Neuronal stem cell (in vitro differentiated cells): ENCODE measurements around the gene JMJD7.

Experiments
- DNase-seq: peaks from one replicate; pipeline ENCODE4 v3.0.0-alpha.2; 2013; ENCODE audit warnings: low spot score
- H2AFZ ChIP-seq: one replicate; pipeline ENCODE4 v1.6.1; 2013; ENCODE audit warnings: mild to moderate bottlenecking, low read length, inconsistent platforms
- H2AK5ac ChIP-seq: 2 replicates; pipeline ENCODE4 v1.6.1; 2013; ENCODE audit warnings: low read depth, mild to moderate bottlenecking, inconsistent platforms, low read length, moderate library complexity, mixed read lengths
- H2BK120ac ChIP-seq: 2 replicates; pipeline ENCODE4 v1.6.1; 2013; ENCODE audit warnings: low read depth, mild to moderate bottlenecking, inconsistent platforms, low read length, moderate library complexity, mixed read lengths
- H2BK12ac ChIP-seq: one replicate; pipeline ENCODE4 v1.6.1; 2013; ENCODE audit warnings: low read length, inconsistent platforms
- H2BK15ac ChIP-seq: 2 replicates; pipeline ENCODE4 v1.6.1; 2013; ENCODE audit warnings: mild to moderate bottlenecking, low read length, inconsistent platforms, mixed read lengths
- H2BK5ac ChIP-seq: one replicate; pipeline ENCODE4 v1.6.1; 2013; ENCODE audit warnings: inconsistent platforms, mild to moderate bottlenecking, low read length, moderate library complexity
- H3K14ac ChIP-seq: one replicate; pipeline ENCODE4 v1.6.1; 2013; ENCODE audit warnings: low read length, inconsistent platforms
- H3K18ac ChIP-seq: 2 replicates; pipeline ENCODE4 v1.6.1; 2013; ENCODE audit warnings: low read length, inconsistent platforms
- H3K23ac ChIP-seq: 2 replicates; pipeline ENCODE4 v1.6.1; 2013; ENCODE audit warnings: low read depth, mild to moderate bottlenecking, mixed read lengths, low read length, inconsistent platforms; ENCODE audit not compliant: poor library complexity
- H3K27ac ChIP-seq: replicated peaks from 3 replicates; pipeline ENCODE4 v1.5.1; 2013; ENCODE audit warnings: low read length, inconsistent platforms
- H3K27me3 ChIP-seq, 3 experiments: 2 replicates each; pipeline ENCODE4 v1.6.1; 2013; ENCODE audit warnings: low read length in 3 of 3, mild to moderate bottlenecking in 2 of 3, inconsistent platforms in 1 of 3, low read depth in 1 of 3, mixed read lengths in 1 of 3, moderate library complexity in 1 of 3; ENCODE audit not compliant: control insufficient read depth in 3 of 3, insufficient read depth in 3 of 3
- H3K36me3 ChIP-seq, 2 donors: replicated peaks in 1 of 2; 2 replicates each; pipeline ENCODE4 v1.6.1; 2013; ENCODE audit warnings: low read length in 2 of 2; ENCODE audit not compliant: control insufficient read depth in 2 of 2, insufficient read depth in 2 of 2
- H3K4ac ChIP-seq: 2 replicates; pipeline ENCODE4 v1.6.1; 2013; ENCODE audit warnings: inconsistent platforms, mild to moderate bottlenecking, low read length, moderate library complexity
- H3K4me1 ChIP-seq, 2 donors: 1 replicate in 1 of 2; 2 replicates in 1 of 2; pipeline ENCODE4 v1.6.1; 2013; ENCODE audit warnings: low read length in 2 of 2, low read depth in 1 of 2; ENCODE audit not compliant: control insufficient read depth in 2 of 2, insufficient read depth in 1 of 2
- H3K4me2 ChIP-seq: one replicate; pipeline ENCODE4 v1.6.1; 2013; ENCODE audit warnings: mild to moderate bottlenecking, low read length, inconsistent platforms; ENCODE audit not compliant: insufficient read depth, poor library complexity, severe bottlenecking
- H3K4me3 ChIP-seq, 2 donors: 2 replicates each; pipeline ENCODE4 v1.5.1; 2013; ENCODE audit warnings: low read length in 2 of 2, mild to moderate bottlenecking in 2 of 2, inconsistent platforms in 1 of 2, moderate library complexity in 1 of 2
- H3K79me1 ChIP-seq: one replicate; pipeline ENCODE4 v1.6.1; 2013; ENCODE audit warnings: low read depth, mild to moderate bottlenecking, inconsistent platforms, low read length, moderate library complexity
- H3K9ac ChIP-seq: one replicate; pipeline ENCODE4 v1.6.1; 2013; ENCODE audit warnings: mild to moderate bottlenecking, low read depth, low read length, inconsistent platforms; ENCODE audit not compliant: poor library complexity
- H3K9me3 ChIP-seq, 2 donors: replicated peaks in 1 of 2; 2 replicates each; pipeline versions ENCODE3 to v1.6.1; 2013; ENCODE audit warnings: low read length in 2 of 2, mild to moderate bottlenecking in 2 of 2, inconsistent platforms in 1 of 2, low read depth in 1 of 2, mixed read lengths in 1 of 2, moderate library complexity in 1 of 2; ENCODE audit not compliant: control insufficient read depth in 2 of 2, insufficient read depth in 1 of 2
- H4K8ac ChIP-seq: one replicate; pipeline ENCODE4 v1.6.1; 2013; ENCODE audit warnings: low read depth, mild to moderate bottlenecking, inconsistent platforms, low read length, moderate library complexity
- H4K91ac ChIP-seq: one replicate; pipeline ENCODE4 v1.6.1; 2013; ENCODE audit warnings: low read length, low read depth, mild to moderate bottlenecking, inconsistent platforms; ENCODE audit not compliant: poor library complexity
- WGBS, 2 donors: extraction: QIAGEN DNeasy Blood & Tissue Kit; methylation state at CpG; one replicate each; pipeline ENCODE4 v1.1.7; 2013; ENCODE audit warnings: missing lambda C conversion rate in 2 of 2, mixed read lengths in 1 of 2; ENCODE audit not compliant: insufficient read length in 2 of 2, insufficient replicate concordance in 1 of 2; ENCODE audit errors: extremely low coverage in 2 of 2; 5-methylcytosine and 5-hydroxymethylcytosine counted together

JMJD7 gene

DNA sequence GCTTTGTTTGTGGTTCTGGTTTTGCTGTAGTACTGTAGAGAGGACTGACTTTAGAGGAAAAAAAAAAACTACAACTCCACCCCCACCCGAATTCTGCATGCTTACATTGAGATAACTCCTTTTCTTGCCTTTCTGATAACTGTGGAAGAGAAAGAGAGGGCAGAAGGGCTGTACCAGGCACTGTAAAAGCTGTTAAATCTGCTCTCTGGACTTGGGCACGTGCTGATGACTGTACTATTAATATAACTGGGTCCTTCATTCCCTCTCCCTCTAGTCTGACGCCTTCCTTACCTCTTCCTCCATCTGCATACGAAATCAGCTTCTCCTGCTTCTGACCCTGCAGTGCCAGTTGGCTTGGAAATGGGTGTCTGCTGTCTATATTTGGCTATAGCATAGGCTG lies 38.7 kb upstream of the JMJD7 start:
- Histone ChIP-seq H2AK5ac (no peak overlapping the region), H3K27me3 (no peaks in the 10 kb centered on the region), H3K14ac (no peak overlapping the region), H2BK120ac (no peak overlapping the region), H2BK12ac (no peak overlapping the region), H3K4ac (no peak overlapping the region), H3K9me3 (no peaks in the 10 kb centered on the region), H2AFZ (no peak overlapping the region), H3K18ac (no peak overlapping the region), H3K79me1 (no peaks in the 10 kb centered on the region), H4K8ac (no peak overlapping the region), H3K4me2 (no peak overlapping the region), H3K36me3 (no peaks in the 10 kb centered on the region), H3K27ac (no peak overlapping the region), H3K9ac (no peak overlapping the region), H3K4me3 (no peak overlapping the region), H3K4me1 (peaks cover 3 to 11% of the 10 kb centered on the region in 2 donors), H2BK5ac (no peak overlapping the region), H4K91ac (no peak overlapping the region), H3K23ac (no peak overlapping the region), H2BK15ac (no peak overlapping the region)
- DNase-seq = no peak
- whole genome bisulfite sequencing, 2 donors = no CpG with 5 or more reads among the region's 4 CpGs

- Histone ChIP-seq H3K4ac (no peak overlapping the region), H4K91ac (no peak overlapping the region), H3K9ac (no peak overlapping the region), H3K79me1 (no peaks in the 10 kb centered on the region), H3K4me3 (no peak overlapping the region), H3K4me1 (peaks cover 3 to 11% of the 10 kb centered on the region in 2 donors), H2BK15ac (no peak overlapping the region), H2BK12ac (no peak overlapping the region), H3K27ac (no peak overlapping the region), H3K23ac (no peak overlapping the region), H2AK5ac (no peak overlapping the region), H3K27me3 (no peaks in the 10 kb centered on the region), H2BK120ac (no peak overlapping the region), H4K8ac (no peak overlapping the region), H3K4me2 (no peak overlapping the region), H2AFZ (no peak overlapping the region), H3K36me3 (no peaks in the 10 kb centered on the region), H3K9me3 (no peaks in the 10 kb centered on the region), H3K18ac (no peak overlapping the region), H3K14ac (no peak overlapping the region), H2BK5ac (no peak overlapping the region)
- no peak for DNase-seq
Measured at GRCh38 chr15:41789662-41790061, 38.2 kb upstream of the JMJD7 start.

DNA sequence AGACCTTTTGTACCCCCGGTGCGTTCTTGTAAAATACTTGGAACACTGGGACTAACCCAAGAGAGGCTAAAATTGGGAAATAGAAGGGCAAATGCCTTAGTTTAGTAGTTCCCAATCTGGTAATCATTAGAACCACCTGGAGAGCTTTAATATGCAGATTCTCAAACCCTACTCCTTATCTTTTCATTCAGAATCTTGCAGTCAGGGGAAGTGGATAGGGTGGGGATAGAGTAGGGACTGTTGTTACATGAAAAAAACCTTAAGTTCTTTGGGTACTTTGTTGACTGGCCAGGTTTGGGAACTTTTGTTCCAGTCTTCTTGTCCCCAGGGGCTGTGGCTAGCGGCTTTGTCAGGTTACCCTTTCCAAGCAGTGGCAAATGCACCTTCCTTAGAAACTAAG lies 37.7 kb upstream of the JMJD7 start:
- Histone ChIP-seq H3K4me2 (no peak overlapping the region), H3K18ac (no peak overlapping the region), H3K79me1 (no peaks in the 10 kb centered on the region), H3K14ac (no peak overlapping the region), H2BK12ac (no peak overlapping the region), H3K4ac (no peak overlapping the region), H3K27ac (no peak overlapping the region), H3K9me3 (no peaks in the 10 kb centered on the region), H3K23ac (no peak overlapping the region), H2BK120ac (no peak overlapping the region), H2BK15ac (no peak overlapping the region), H3K27me3 (no peaks in the 10 kb centered on the region), H2BK5ac (no peak overlapping the region), H3K36me3 (no peaks in the 10 kb centered on the region), H3K4me1 (peaks cover 3 to 11% of the 10 kb centered on the region in 2 donors), H3K4me3 (no peak overlapping the region), H4K91ac (no peak overlapping the region), H4K8ac (no peak overlapping the region), H2AK5ac (no peak overlapping the region), H2AFZ (no peak overlapping the region), H3K9ac (no peak overlapping the region)
- no CpG with 5 or more reads among the region's 3 CpGs for WGBS, 2 donors
- no peak for DNase-seq

GRCh38 chr15:41790756-41791546 lies 36.9 kb upstream of the JMJD7 start:
- DNase-seq = no peak

More at GRCh38 chr15:41790756-41791546, 36.9 kb upstream of the JMJD7 start:
- Histone ChIP-seq H2BK15ac (no peak overlapping the region), H2BK120ac (no peak overlapping the region), H4K91ac (no peak overlapping the region), H3K9ac (no peak overlapping the region), H2BK12ac (no peak overlapping the region), H3K27me3 (no peaks in the 10 kb centered on the region), H3K27ac (no peak overlapping the region), H3K36me3 (no peaks in the 10 kb centered on the region), H3K4me3 (no peak overlapping the region), H3K79me1 (no peaks in the 10 kb centered on the region), H3K23ac (no peak overlapping the region), H3K4me1 (peaks cover 3 to 11% of the 10 kb centered on the region in 2 donors), H3K4ac (no peak overlapping the region), H3K4me2 (no peak overlapping the region), H2AFZ (no peak overlapping the region), H3K18ac (no peak overlapping the region), H2BK5ac (no peak overlapping the region), H3K9me3 (no peaks in the 10 kb centered on the region), H2AK5ac (no peak overlapping the region), H4K8ac (no peak overlapping the region), H3K14ac (no peak overlapping the region)
- no CpG with 5 or more reads among the region's 5 CpGs for WGBS, 2 donors
